A673 (cell line): ENCODE results near the gene STAMBP. TPM values are rescaled to one million over a fixed set of nuclear protein-coding genes. Genes with fewer than 3 reads are reported as not detected.

Source experiments
- BruUV-seq: library from RNA; stranded (reverse); fragments of 400-500 nt; replicated peaks from 2 replicates; lab custom pipeline; 2021; lab: Mats Ljungman, UMichigan
- CTCF ChIA-PET: fragments of 300-600 bp; sonication (Branson Sonifier 250); formaldehyde crosslinking; loops from one replicate; lab custom pipeline; 2022; ENCODE audit warnings: antibody characterized with exemption; lab: Charles Lee
- POLR2A ChIA-PET: fragments of 300-600 bp; sonication (Branson Sonifier 250); formaldehyde crosslinking; loops from one replicate; lab custom pipeline; 2022; ENCODE audit warnings: antibody characterized with exemption; ENCODE audit not compliant: low non-redundant PET; lab: Charles Lee
- DNase-seq: peaks from one replicate; pipeline ENCODE4 v3.0.0-alpha.2; 2015; ENCODE audit warnings: low spot score
- H3K27ac ChIP-seq: fragments of 200-600 bp; sonication (generic); 2 replicates; pipeline ENCODE4 v1.5.1; 2016; ENCODE audit warnings: mixed run types, low read depth, mild to moderate bottlenecking, mixed read lengths, antibody characterized with exemption, low read length; ENCODE audit not compliant: poor library complexity, severe bottlenecking
- H3K27me3 ChIP-seq: fragments of 200-600 bp; sonication (generic); replicated peaks from 2 replicates; pipeline ENCODE4 v1.6.1; 2017; ENCODE audit warnings: mixed run types, low read depth, mild to moderate bottlenecking, mixed read lengths, antibody characterized with exemption, low read length; ENCODE audit not compliant: insufficient read depth, poor library complexity
- H3K36me3 ChIP-seq: fragments of 200-600 bp; sonication (generic); 2 replicates; pipeline ENCODE4 v1.6.1; 2016; ENCODE audit warnings: mixed run types, mild to moderate bottlenecking, mixed read lengths, antibody characterized with exemption, low read length; ENCODE audit not compliant: insufficient read depth, poor library complexity, severe bottlenecking
- H3K4me1 ChIP-seq: fragments of 200-600 bp; sonication (generic); 2 replicates; pipeline ENCODE4 v1.6.1; 2017; ENCODE audit warnings: mixed run types, mild to moderate bottlenecking, mixed read lengths, antibody characterized with exemption, low read length; ENCODE audit not compliant: insufficient read depth, poor library complexity, severe bottlenecking
- H3K4me3 ChIP-seq: fragments of 200-600 bp; sonication (generic); 2 replicates; pipeline ENCODE4 v1.5.1; 2016; ENCODE audit warnings: low read depth, mixed run types, mild to moderate bottlenecking, mixed read lengths, low read length; ENCODE audit not compliant: poor library complexity, severe bottlenecking
- H3K9me3 ChIP-seq: fragments of 200-600 bp; sonication (generic); 2 replicates; pipeline ENCODE4 v1.6.1; 2016; ENCODE audit warnings: mixed run types, low read depth, mild to moderate bottlenecking, mixed read lengths, antibody characterized with exemption, low read length; ENCODE audit not compliant: poor library complexity, severe bottlenecking
- CTCF ChIP-seq: fragments of 300-800, 200-600 bp; sonication (generic); conservative IDR thresholded peaks from 2 replicates; pipeline ENCODE4 v1.5.1; 2017; ENCODE audit warnings: low read depth, mild to moderate bottlenecking, antibody characterized with exemption, low read length, moderate library complexity, mixed read lengths
- EZH2 ChIP-seq: fragments of 200-600 bp; sonication (generic); IDR thresholded peaks from 2 replicates; pipeline ENCODE4 v1.6.1; 2017; ENCODE audit warnings: borderline replicate concordance, low read depth, mild to moderate bottlenecking, mixed read lengths, antibody characterized with exemption, low read length; ENCODE audit not compliant: poor library complexity, severe bottlenecking
- intact Hi-C: fragments of 100-400 bp; cut with micrococcal nuclease; formaldehyde crosslinking; loops from one replicate; pipeline ENCODE4 v1.10.0; 2022; ENCODE audit not compliant: unreplicated experiment
- total RNA-seq: library from RNA; stranded (reverse); gene quantifications from 2 replicates; pipeline ENCODE4 v1.2.3, GENCODE V29; 2021

STAMBP gene
- total RNA-seq, 1 experiment from 2014 or later = 67.1 TPM

GRCh38 chr2:73821227-73821626 is 7.5 kb upstream of the STAMBP start:
- Histone ChIP-seq H3K4me1 (peaks cover 9% of the 10 kb centered on the region), H3K9me3 (no peaks in the 10 kb centered on the region), H3K36me3 (no peaks in the 10 kb centered on the region), H3K27me3 (no peaks in the 10 kb centered on the region), H3K4me3 (no peak overlapping the region), H3K27ac (no peak overlapping the region)
- intact Hi-C loops = no loop called here
- ChIA-PET POLR2A (no interaction called here), CTCF (no interaction called here)
- no peak for DNase-seq
- TF ChIP-seq CTCF = no peak
- TF ChIP-seq EZH2 = no peak
- BruUV-seq = no TSS peak

GRCh38 chr2:73821669-73822068 is 7.1 kb upstream of the STAMBP start:
- no peak overlapping the region for H3K4me3 ChIP-seq
- no peaks in the 10 kb centered on the region for H3K9me3 ChIP-seq
- H3K4me1 ChIP-seq = peaks cover 9% of the 10 kb centered on the region
- H3K27ac ChIP-seq = no peak overlapping the region
- no peak for TF ChIP-seq CTCF
- ChIA-PET CTCF (no interaction called here), POLR2A (no interaction called here)
- no TSS peak for BruUV-seq
- intact Hi-C loops = no loop called here
- no peaks in the 10 kb centered on the region for H3K27me3 ChIP-seq
- DNase-seq = no peak
- H3K36me3 ChIP-seq = no peaks in the 10 kb centered on the region

- H3K4me1 ChIP-seq = peaks cover 9% of the 10 kb centered on the region
- H3K9me3 ChIP-seq = no peaks in the 10 kb centered on the region
- intact Hi-C loops = no loop called here
- POLR2A ChIA-PET = interaction anchor here (0.6 kb wide), 1 partner anchor 388 kb away, joined by 5 read pairs; no protein-coding TSS in a partner anchor
- no TSS peak for BruUV-seq
- CTCF ChIA-PET = no interaction called here
- peak; percentile 39 for DNase-seq
- no peaks in the 10 kb centered on the region for H3K36me3 ChIP-seq
- peak overlapping the region; percentile 54 for H3K27ac ChIP-seq
- H3K27me3 ChIP-seq = no peaks in the 10 kb centered on the region
- TF ChIP-seq EZH2 (no peak), CTCF (no peak)
- H3K4me3 ChIP-seq = no peak overlapping the region
Observed at GRCh38 chr2:73822276-73822675, 6.5 kb upstream of the STAMBP start.
